Right ventricle myocardium inferior (tissue), 1 donor: ENCODE data around the gene USP10. TPM values are rescaled to one million over a fixed set of nuclear protein-coding genes. Genes with fewer than 3 reads are reported as not detected.
A peak's percentile ranks its signal among the peaks of the same experiment; 100 is the strongest.
"Not testable (repeated sequence)": the region's sequence is repeated elsewhere in the genome, so short reads cannot be mapped to it uniquely, and the experiment has no call there.

Experiments used
- ATAC-seq: fragments of 200-7000 bp; cut with Tn5 transposase; one replicate; pipeline ENCODE4 v1.9.1; 2020; ENCODE audit warnings: mild to moderate bottlenecking, moderate library complexity
- DNase-seq: peaks from one replicate; pipeline ENCODE4 v3.0.0; 2021; ENCODE audit errors: missing footprints
- intact Hi-C: fragments of 100-400 bp; cut with DNase I; formaldehyde crosslinking; loops from one replicate; pipeline ENCODE4 v1.11.0; 2022
- total RNA-seq: library from RNA; stranded (reverse); fragmentation: NEBNext Ultra II Directional; extraction: Animal tissue kit (Norgen Biotek cat#: 25700); gene quantifications from one replicate; pipeline ENCODE4 v1.2.1, GENCODE V29; 2021
- donor health status: DM: no; HTN: yes; CAD: no; lungs with severe emphysema.

The USP10 gene
- total RNA-seq, 1 donor from 2014 or later = 76.5 TPM

DNA sequence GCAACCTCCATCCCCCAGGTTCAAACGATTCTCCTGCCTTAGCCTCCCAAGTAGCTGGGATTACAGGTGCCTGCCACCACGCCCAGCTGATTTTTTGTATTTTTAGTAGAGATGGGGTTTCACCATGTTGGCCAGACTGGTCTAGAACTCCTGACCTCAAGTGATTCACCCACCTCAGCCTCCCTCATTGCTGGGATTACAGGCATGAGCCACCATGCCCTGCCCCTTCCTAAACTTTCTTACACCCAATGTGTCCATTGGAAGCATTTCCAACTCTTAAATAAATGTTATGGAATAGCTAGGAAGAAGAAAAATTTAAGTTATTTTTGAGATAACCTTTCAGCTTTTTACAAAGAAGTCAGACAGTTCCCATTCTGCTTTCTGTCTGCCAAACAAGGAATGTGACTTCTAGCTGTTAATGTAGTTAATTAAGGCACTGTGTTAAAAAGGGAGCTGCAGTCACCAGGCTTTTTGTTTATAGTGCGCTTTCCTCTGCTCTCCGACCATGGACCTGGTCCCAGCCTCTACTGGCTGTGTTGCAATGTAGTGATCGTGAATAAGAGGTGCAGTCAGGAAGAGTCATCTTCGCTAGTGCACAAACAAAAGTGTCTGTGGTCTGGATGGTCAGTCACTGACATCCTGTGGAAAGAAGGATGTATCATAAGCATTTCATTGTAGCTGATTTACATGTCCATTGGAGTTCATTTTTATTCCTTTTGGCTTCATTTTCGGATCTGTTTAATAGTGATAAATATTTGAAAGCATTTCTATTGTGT is 39.7 kb downstream of the USP10 start:
- DNase-seq (no peak), ATAC-seq (no peak)
- intact Hi-C loops = no loop called here

DNA sequence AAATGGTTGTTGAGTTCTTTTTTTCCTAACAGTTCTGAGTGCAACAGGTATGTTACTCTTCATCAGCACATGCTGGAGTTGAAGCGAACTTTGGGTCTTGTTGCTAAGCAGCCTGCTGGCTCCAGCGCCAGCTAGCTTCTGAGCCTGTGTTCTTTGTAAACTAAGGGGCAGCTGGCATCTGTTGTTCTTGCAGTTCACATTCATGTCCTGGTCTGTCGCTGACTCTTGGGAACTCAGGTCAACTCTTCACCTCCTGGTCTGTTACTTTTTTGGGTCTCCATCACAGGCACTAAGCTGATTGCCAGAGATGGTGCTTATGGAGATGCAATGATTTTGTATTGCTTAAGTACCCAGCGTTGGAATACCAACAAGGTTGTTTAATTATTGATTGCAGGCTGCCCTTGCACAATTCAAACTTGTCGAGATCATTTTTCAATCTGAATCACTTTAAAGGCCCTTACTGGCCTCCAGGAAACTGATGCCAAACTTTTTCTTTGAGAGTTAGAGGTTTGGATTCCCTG is 40.9 kb downstream of the USP10 start:
- intact Hi-C loops = no loop called here
- no peak for DNase-seq
- peak; percentile 68 for ATAC-seq

DNA sequence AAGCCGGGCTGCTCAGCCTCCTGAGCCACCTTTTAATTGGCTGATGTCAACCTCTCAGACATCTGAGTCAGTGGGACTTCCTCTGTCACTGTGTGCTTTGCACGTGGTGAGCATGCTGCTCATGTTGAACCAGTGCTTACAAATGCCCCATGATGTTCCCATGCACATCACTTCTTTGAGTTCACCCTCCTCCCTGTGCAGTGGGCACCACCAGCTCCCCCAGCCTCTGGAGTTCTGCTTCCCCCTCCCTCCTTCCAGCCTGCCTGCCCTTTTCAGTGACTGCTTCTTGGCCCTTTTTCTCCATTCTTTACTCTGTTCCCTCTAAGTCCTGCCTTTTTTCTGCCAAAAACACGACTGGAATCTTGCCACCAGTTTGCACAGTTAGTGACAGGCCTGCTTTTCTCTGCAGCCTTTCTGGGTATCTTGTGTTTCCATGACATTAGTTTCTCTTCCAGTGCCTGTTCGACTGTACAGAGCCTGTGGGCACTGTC is 41.6 kb downstream of the USP10 start:
- ATAC-seq (no peak), DNase-seq (no peak)
- intact Hi-C loops = no loop called here

DNA sequence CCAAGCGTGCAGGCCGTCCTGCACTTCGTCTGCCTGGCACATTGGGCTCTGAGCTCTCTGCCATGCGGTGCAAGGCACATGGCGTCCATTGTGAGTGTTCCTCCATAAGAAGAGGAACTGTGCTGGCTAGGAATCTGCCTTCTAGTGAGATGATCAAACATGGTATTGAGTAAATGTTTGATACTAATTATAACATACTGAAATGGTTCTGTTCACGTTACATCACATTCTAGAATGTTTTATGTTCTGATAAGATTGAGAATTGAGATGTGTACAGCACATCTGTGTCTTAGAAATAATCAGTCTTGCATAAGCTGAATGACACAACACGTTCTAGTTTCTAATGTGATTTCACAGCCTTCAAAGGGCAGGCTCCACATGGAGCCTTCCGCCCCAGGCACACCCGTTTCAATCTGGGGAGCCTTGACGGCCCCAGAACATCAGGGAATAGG is 42.9 kb downstream of the USP10 start:
- intact Hi-C loops = no loop called here
- no peak for DNase-seq
- ATAC-seq = no peak

DNA sequence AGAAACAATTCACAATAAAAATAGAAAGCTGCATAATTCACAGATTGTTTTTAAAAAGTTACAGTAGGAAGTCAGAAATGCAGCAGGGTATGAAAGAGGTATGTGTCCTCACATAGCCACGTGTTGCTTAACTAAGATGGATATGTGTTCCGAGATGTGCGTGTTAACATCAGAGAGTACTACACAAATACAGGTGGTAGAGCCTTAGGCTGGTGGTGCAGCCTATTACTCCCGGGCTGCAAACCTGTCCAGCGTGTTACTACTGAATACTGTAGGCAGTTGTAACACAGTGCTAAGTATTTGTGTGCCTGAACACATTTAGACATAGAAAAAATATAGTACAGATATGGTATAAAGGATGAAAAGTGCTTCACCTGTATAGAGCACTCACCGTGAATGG is 46.4 kb downstream of the USP10 start:
- intact Hi-C loops = no loop called here
- DNase-seq (no peak), ATAC-seq (no peak)

DNA sequence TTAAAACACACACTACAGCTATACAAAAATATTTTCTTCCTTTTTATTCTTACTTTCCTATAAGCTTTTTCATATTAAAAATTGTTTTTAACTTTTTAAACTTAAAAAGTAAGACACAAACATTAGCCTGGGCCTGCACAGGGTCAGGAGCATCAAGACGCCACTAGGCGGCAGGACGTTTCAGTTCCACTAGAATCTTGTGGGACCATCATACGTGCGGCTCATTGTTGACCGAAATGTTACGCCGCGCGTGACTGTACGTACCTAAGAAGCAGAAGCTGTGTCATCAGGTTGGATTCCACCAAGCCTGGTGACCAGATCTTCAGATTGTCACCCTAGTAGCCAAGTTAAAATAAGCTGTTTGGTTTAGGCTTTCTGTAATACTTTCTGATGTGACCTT is 47.1 kb downstream of the USP10 start:
- intact Hi-C loops = no loop called here
- DNase-seq (no peak), ATAC-seq (no peak)

DNA sequence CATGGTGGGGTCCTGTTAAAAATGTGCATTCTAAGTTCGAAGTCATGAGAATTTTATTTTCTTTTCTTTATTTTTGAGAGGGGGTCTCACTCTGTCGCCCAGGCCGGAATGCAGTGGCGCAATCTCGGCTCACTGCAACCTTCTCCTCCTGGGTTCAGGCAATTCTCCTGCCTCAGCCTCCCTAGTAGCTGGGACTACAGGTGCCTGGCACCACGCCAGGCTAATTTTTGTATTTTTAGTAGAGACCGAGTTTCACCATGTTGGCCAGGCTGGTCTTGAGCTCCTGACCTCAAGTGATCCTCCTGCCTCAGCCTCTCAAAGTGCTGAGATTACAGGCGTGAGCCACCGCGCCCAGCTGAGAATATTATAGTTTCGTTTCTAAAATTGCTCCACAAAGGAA is 48.4 kb downstream of the USP10 start:
- DNase-seq, intact Hi-C loops, ATAC-seq: not testable (repeated sequence)

DNA sequence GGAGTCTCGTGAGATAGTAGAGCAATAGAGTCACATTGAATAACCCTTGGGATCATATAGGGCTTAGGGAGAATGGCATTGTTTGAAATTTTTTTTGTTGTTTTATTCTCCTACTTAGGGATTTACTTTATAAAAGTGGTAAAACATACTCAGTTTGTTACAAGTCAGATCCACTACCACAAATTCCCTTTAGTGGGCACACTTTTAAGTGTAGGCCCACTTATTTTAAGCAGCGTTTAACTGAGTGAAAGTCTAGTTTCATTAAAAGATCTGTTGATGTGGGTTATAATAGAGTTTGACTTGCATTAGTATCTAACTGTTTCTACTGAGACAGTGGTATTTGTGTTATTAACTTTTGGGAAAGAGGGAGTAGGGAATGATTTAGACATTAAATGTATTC is 49.3 kb downstream of the USP10 start:
- intact Hi-C loops = no loop called here
- ATAC-seq = no peak
- DNase-seq = no peak

DNA sequence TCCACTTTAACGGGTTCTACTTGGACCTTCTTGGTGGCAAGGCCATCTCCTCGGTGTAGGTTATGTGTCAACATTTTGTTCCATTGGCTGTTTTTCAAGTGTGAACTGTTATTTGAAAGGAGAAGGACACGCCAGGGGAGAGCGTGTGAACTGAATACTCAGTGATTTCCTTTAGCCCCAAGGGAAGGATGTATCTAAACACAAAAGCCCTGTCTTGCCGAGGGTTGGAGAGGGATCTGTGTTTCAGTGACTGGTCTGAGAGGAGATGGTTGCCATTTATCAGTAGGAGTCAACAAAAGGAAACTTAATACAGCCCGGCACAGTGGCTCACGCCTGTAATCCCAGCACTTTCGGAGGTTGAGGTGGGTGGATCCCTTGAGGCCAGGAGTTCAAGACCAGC is 50.0 kb downstream of the USP10 start:
- intact Hi-C loops = loop anchor here (5.0 kb wide), 1 partner anchor 337 kb away; no protein-coding TSS in a partner anchor
- peak; percentile 31 for ATAC-seq

DNA sequence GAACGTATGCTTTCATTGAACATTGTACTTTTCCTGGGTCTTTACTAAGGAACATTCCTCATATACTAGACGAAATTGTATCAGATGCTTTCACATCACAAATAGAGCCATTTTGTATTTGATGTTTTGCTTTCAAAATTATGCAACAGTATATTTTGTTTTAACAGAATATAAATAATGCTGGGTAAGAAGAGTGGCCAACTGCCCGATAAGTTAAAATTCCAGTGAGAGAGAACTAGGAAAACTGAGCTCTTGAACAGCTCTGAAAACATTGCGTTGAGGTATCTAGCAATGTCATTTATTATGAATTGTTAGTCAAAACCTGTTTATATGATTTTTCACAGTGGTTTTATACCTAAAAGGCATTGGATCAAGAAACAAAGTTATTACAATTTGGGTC is 50.8 kb downstream of the USP10 start:
- intact Hi-C loops = loop anchor here (5.0 kb wide), 1 partner anchor 337 kb away; no protein-coding TSS in a partner anchor
- DNase-seq (no peak), ATAC-seq (no peak)

More for the DNA sequence above, 50.0 kb downstream of the USP10 start:
- no peak for DNase-seq

DNA sequence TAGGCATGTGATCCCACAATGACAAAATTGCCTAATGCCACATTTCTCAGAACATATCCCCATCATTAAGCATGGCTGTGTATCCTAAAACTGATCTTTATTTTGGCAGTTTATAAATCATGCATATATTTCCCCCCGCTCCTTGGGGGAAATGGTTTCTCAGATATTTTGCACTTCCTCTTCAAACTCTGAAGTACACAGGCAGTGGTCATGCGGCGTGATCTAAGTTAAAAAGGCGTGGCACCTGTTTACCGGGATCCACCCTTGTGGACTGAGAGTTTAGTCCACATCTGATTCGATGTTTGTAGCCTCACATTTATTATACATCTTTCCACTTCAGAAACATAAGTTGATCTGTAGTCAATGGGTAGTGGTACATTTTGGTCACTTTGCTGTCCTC is 51.4 kb downstream of the USP10 start:
- ATAC-seq (no peak), DNase-seq (no peak)
- intact Hi-C loops = loop anchor here (5.0 kb wide), 1 partner anchor 336 kb away; no protein-coding TSS in a partner anchor

DNA sequence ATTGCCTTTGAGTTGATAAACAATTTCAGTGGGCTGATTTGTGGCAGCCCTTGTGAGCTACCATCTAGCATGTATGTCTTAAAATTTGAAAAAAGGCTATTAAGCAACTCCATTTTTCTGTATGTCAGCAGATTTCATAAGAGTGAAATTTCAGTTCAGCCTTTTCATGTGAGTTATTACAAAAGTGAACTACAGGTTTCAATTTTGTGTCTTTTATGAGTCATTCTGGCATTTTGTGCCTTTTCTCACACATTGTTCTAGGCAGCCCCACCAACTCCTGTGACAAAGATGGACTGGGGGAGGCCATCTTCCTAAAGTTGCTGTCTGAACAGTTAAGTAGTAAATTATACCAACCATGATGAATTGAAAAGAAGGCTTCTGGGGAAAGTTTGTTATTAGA is 52.1 kb downstream of the USP10 start:
- intact Hi-C loops = loop anchor here (5.0 kb wide), 1 partner anchor 335 kb away; no protein-coding TSS in a partner anchor
- DNase-seq = no peak
- ATAC-seq = no peak

DNA sequence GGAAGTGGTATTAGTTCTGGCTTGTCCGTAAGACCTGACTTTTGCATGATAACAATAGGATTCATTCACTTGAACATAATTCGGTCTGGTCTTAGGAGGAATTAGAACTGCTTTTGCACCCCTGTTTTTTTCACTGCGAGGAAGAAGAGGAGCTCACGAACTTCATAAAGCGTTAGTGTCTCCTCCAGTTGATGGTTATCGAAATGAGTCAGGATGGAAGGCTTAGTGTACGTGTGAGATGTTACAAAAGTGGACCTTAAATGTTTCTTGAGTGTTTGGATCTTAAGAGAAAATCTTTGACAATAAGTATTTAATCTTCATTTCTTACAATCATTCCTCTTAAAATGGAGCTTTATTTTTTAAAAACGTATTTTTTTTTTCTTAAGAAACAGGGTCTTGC is 52.8 kb downstream of the USP10 start:
- intact Hi-C loops = loop anchor here (5.0 kb wide), 1 partner anchor 335 kb away; no protein-coding TSS in a partner anchor
- DNase-seq (no peak), ATAC-seq (no peak)

DNA sequence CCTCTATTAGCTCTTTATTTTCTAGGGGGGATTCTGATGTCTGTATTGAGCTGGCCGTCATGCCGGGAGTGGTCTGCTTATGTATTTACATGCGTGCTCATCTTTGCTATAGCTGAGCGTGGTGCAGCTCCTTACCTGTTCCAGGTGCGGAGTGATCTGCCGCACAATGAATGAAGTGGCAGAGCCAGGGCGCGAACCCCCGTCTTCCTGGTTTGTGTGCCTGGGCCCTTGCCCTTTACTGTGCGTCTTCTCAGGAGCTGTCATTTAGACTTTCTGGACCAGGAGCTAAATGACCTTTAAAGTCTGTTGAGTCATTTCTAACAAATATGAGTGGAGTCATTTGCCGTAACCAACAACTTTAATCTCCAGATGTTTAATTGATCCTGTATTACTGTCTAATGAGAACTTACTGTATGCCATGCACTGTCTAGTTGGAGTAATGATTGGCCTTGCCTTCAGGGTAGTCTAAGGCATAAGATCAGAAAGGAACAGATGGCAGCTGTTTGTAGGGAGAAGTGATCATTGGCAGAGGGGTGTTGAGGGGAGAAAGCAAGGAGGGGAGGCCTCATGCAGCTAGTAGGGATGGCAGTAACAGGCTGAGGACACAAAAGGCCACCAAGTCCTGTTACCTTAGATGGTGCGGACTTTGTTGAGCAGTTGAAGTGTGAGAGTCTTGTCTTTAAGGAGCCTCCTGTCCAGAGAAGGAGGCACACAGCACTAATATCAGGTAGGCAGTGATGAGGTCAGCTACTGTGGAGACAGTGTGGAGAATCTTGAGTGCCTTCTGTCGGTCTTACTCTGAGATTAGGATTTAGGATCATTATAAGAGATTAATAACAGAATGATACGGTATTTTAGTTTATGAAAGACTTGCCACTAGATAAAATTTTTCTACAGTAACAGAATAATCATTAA is 53.9 kb downstream of the USP10 start:
- DNase-seq (no peak), ATAC-seq (peak; percentile 22)
- intact Hi-C loops = loop anchor here (1.0 to 5.0 kb wide), 3 partner anchors 199 to 334 kb away; no protein-coding TSS in a partner anchor

DNA sequence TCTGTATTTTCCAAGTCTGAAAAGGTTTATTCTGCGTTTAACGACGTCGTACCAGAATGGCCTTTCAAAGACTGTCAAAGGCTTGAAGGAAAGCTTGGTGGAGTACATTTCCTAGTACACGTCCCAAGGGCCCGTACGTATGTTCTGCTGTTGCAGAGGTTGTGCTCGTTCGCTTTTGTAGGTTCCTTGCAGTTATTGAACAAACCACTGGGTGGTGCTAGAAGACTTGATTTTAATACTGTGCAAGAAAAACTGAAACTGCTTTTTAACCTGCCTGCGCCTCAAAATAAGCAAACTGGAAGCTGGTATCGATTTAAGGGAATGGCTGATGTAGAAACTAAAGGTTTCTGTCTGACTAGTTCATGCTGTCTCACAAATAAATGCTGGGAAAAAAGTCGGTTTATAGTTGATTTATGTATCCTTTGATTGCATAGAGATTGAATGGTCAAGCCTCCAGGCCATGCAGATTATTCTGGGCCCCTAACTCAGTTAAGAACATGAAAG is 54.6 kb downstream of the USP10 start:
- DNase-seq (no peak), ATAC-seq (peak; percentile 71)
- intact Hi-C loops = loop anchor here (1.0 to 5.0 kb wide), 3 partner anchors 198 to 333 kb away; no protein-coding TSS in a partner anchor

DNA sequence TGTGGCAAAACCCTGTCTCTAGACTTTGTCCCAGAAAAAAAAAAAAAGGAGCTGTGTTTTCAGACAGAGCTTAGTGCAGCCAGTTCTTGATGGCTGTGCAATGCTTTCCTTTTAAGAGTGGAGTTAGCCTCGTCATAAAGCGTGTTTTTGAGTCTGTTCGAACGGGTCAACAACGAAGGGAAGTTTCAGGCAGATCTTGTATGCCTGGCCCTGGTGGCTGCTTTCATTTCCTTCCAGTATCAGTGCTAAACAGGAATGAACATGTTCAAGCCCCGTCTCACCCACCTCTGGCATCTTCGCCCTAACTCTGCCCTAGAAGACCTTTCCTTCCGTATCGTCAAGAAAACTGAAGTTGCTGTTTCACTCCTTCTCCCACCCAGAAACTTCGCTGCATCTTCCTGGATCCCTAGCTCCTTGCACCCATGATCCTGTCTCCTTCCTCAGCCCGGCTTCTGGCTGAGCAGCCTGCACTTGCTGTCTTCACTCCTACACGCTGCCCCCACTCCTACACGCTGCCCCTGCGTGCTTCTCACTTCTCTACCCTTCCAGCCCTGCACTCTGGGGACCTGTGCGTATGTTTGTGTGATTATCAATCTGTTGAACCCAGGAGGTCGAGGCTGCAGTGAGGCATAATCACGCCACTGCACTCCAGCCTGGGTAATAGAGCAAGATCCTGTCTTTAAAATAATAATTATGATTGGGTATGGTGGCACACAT is 55.3 kb downstream of the USP10 start:
- no peak for DNase-seq
- intact Hi-C loops = loop anchor here (1.0 to 5.0 kb wide), 3 partner anchors 197 to 332 kb away; no protein-coding TSS in a partner anchor
- no peak for ATAC-seq

DNA sequence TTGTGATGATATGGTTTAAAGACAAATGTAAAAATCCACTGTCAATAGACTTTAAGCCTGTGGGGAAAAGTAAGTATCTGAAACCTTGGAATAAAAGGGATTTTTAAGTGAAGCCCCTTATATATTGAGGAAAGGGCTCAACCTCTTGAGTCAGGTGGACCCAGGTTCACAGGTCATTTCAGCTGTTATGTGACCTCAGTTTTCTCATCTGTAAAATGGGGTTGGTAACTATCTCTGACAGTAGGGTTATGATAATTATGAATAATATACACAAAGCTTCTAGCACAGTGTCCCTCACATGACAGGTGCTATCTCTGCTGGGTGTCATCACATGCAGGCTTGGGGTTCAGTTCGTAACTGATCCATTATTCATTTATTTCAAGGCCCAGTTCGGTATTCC is 57.0 kb downstream of the USP10 start:
- ATAC-seq (no peak), DNase-seq (no peak)
- intact Hi-C loops = no loop called here

DNA sequence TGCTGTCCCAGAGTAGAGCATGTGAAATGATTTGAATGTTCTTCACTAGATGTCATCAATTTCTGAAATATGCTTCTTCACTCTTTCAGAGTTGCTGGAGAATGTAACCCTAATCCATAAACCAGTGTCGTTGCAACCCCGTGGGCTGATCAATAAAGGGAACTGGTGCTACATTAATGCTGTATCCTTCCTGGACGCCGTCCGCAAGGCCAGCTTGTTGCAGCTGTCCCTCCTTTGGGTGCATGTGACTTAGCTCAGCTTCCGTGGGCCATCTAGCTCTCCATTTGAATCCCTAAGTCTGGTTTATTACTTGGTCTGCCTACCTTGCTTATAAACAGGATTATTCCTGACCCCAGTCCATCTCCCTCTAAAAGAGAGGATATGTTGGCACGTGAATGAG is 58.8 kb downstream of the USP10 start:
- intact Hi-C loops = no loop called here

More for the DNA sequence above, 58.8 kb downstream of the USP10 start:
- no peak for DNase-seq
- ATAC-seq = no peak
